K562 (cell line): Measurements from ENCODE around the gene PPP6R1.

Experiments
- ELF1 ChIP-seq: fragments of 200-800 bp; sonication (Bioruptor generic); IDR thresholded peaks from 2 replicates; pipeline ENCODE4 v1.6.1; 2016; ENCODE audit warnings: missing genetic modification characterization, missing compliant biosample characterization
- RAD21 ChIP-seq, 2 experiments: fragments of 250-450 bp in 1 of 2; fragments of 450-650 bp in 1 of 2; sonication (Bioruptor Pico) in 1 of 2; formaldehyde crosslinking in 1 of 2; IDR thresholded peaks in 1 of 2; conservative IDR thresholded peaks in 1 of 2; 2 replicates each; pipeline versions ENCODE4 v1.4.0 to v1.8.0; 2020 to 2022; ENCODE audit warnings: mild to moderate bottlenecking in 2 of 2, moderate library complexity in 1 of 2
- RAD51 ChIP-seq: fragments of 450-650 bp; IDR thresholded peaks from 2 replicates; pipeline ENCODE4 v1.7.1; 2016; ENCODE audit warnings: low read depth, mild to moderate bottlenecking, borderline replicate concordance
- STAT6 ChIP-seq: sonication (generic); formaldehyde crosslinking; IDR thresholded peaks from 2 replicates; pipeline ENCODE4 v1.8.1; 2023; ENCODE audit warnings: mild to moderate bottlenecking, missing genetic modification reagents
- ZBTB11 ChIP-seq, 3 experiments: fragments of 200-800 bp in 1 of 3; fragments of 250-450 bp in 1 of 3; fragments of 450-650 bp in 1 of 3; sonication (Bioruptor Pico) in 1 of 3; sonication (Bioruptor generic) in 1 of 3; formaldehyde crosslinking in 1 of 3; IDR thresholded peaks; 2 replicates each; pipeline versions ENCODE4 v1.6.1 to v1.8.0; 2016 to 2022; ENCODE audit warnings: mild to moderate bottlenecking in 2 of 3, missing genetic modification characterization in 2 of 3, missing compliant biosample characterization in 1 of 3, moderate library complexity in 1 of 3
- TF ChIP-seq, protein P1 (sequence below): fragments of 250-450 bp; sonication (Bioruptor Pico); IDR thresholded peaks from 2 replicates; pipeline ENCODE4 v1.5.0; 2021

- TF ChIP-seq RAD51 (no peak), RAD21 (CRISPR knock-in tag; conservative IDR thresholded peaks at IDR 0.05 in 1 of 2, IDR thresholded peaks at IDR 0.05 in 1 of 2) (no peak), STAT6 (CRISPR knock-in tag) (no peak), ZBTB11 (CRISPR knock-in tag; IDR thresholded peaks at IDR 0.05) (no peak), ELF1 (no peak)
- TF ChIP-seq, protein P1, sequence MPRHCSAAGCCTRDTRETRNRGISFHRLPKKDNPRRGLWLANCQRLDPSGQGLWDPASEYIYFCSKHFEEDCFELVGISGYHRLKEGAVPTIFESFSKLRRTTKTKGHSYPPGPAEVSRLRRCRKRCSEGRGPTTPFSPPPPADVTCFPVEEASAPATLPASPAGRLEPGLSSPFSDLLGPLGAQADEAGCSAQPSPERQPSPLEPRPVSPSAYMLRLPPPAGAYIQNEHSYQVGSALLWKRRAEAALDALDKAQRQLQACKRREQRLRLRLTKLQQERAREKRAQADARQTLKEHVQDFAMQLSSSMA (CRISPR knock-in tag), result no peak
Observed at GRCh38 chr19:55229145-55229788, 29.6 kb downstream of the PPP6R1 start.
